Activated CD4-positive, alpha-beta T cell treated with anti-CD3 and anti-CD28 coated beads, Interleukin-2, amount 50 U/mL, for 16 hours (primary cell): ENCODE results near the gene POLG2.
"Not testable (repeated sequence)": the region's sequence is repeated elsewhere in the genome, so short reads cannot be mapped to it uniquely, and the experiment has no call there.

ENCODE experiments used
- DNase-seq: peaks from one replicate; pipeline ENCODE4 v3.0.0-alpha.2; 2020

The POLG2 gene

DNA sequence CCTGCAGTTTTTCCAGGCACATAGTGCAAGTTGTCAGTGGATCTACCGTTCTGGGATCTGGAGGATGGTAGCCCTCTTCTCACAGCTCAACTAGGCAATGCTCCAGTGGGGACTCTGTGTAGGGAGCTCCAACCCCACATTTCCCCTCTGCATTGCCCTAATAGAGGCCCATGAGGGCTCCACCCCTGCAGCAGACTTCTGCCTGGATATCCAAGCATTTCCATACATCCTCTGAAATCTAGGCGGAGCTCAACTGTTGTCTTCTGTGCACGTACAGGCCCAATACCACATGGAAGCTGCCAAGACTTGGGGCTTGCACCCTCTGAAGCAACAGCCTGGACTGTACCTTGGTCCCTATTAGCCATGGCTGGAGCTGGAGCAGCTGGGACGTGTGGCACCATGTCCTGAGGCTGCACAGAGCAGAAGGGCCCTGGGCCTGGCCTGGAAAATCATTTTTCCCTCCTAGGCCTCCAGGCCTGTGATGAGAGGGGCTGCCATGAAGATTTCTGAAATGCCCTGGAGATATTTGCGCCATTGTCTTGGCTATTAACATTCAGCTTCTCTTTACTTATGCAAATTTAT lies 58.8 kb downstream of the POLG2 start:
- no peak for DNase-seq

DNA sequence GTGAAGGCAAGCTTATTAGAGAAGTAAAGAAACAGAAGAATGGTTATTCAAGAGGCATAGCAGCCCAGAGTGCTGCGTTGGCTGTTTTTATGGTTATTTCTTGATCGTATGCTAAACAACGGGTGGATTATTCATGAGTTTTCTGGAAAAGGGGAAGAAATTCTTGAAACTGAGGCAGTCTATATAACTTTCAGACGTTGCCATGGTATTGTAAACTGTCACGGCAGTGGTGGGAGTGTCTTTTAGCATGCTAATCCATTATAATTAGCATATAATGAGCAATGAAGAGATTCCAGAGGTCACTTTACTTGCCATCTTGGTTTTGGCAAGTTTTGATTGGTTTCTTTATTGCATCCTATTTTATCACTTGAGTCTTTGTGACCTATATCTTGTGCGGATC lies 65.3 kb downstream of the POLG2 start:
- no peak for DNase-seq

GRCh38 chr17:64430036-64430435 lies 66.8 kb downstream of the POLG2 start:
- not testable (repeated sequence) for DNase-seq

DNA sequence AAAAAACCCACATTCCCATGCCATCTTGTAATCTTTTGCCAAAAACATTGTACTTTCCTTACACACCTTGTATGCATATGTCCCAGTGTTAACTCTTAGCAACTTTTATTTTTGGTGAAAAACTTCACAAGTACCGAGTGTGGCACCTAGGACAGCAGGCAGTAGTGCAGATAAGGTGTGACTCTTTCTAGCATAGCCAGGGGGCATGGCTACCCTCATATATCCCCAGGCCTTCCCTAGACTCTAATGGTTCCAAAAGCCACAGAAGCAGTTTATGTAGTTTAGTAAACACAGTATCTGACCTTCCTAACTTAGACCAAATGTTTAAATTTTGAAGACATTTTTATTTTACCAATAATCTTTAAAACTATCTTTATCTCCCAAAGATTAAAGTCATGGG lies 68.4 kb downstream of the POLG2 start:
- no peak for DNase-seq
